IMR-90 (cell line): ENCODE measurements around the gene GATA6. TPM values are rescaled to one million over a fixed set of nuclear protein-coding genes. Genes with fewer than 3 reads are reported as not detected.

Experiments
- ATAC-seq: fragments of 200-7000 bp; cut with Tn5 transposase; 2 replicates; pipeline ENCODE4 v1.9.1; 2020; ENCODE audit warnings: low read depth, mild to moderate bottlenecking, moderate library complexity
- BruUV-seq: library from RNA; stranded (reverse); fragments of 400-500 nt; replicated peaks from 2 replicates; lab custom pipeline; 2021; lab: Mats Ljungman, UMichigan
- CTCF ChIA-PET: fragments of 300-600 bp; formaldehyde crosslinking; extraction: SDS; loops from one replicate; lab custom pipeline; 2021; ENCODE audit warnings: antibody characterized with exemption; lab: Yijun Ruan, JAX
- POLR2A ChIA-PET: fragments of 300-600 bp; sonication (Branson Sonifier 250); formaldehyde crosslinking; loops from one replicate; lab custom pipeline; 2022; ENCODE audit warnings: antibody characterized with exemption; ENCODE audit not compliant: unreplicated experiment; lab: Charles Lee
- DNase-seq: peaks from one replicate; pipeline ENCODE4 v3.0.0; 2013
- H2AFZ ChIP-seq: replicated peaks from 2 replicates; pipeline ENCODE3; 2013; ENCODE audit warnings: low read length, mild to moderate bottlenecking; ENCODE audit not compliant: poor library complexity
- H2AK5ac ChIP-seq: 2 replicates; pipeline ENCODE4 v1.6.1; 2013; ENCODE audit warnings: low read depth, low read length, inconsistent platforms
- H2AK9ac ChIP-seq: replicated peaks from 2 replicates; pipeline ENCODE3; 2013; ENCODE audit warnings: mild to moderate bottlenecking, low read depth, low read length, moderate library complexity; ENCODE audit not compliant: poor library complexity
- H2BK120ac ChIP-seq: 2 replicates; pipeline ENCODE4 v1.6.1; 2013; ENCODE audit warnings: low read depth, low read length, inconsistent platforms
- H2BK15ac ChIP-seq: 3 replicates; pipeline ENCODE4 v1.6.1; 2013; ENCODE audit warnings: low read depth, low read length, inconsistent platforms
- H2BK20ac ChIP-seq: 2 replicates; pipeline ENCODE4 v1.6.1; 2013; ENCODE audit warnings: low read depth, mild to moderate bottlenecking, inconsistent platforms, low read length, moderate library complexity
- H2BK5ac ChIP-seq: 2 replicates; pipeline ENCODE4 v1.6.1; 2013; ENCODE audit warnings: mild to moderate bottlenecking, low read depth, low read length, inconsistent platforms; ENCODE audit not compliant: poor library complexity, severe bottlenecking
- H3K14ac ChIP-seq: replicated peaks from 2 replicates; pipeline ENCODE4 v1.6.1; 2013; ENCODE audit warnings: low read depth, low read length, inconsistent platforms
- H3K18ac ChIP-seq: 2 replicates; pipeline ENCODE4 v1.6.1; 2013; ENCODE audit warnings: low read depth, low read length, control low read depth
- H3K23ac ChIP-seq: 2 replicates; pipeline ENCODE4 v1.6.1; 2013; ENCODE audit warnings: low read depth, low read length, inconsistent platforms
- H3K27ac ChIP-seq: 2 replicates; pipeline ENCODE4 v1.5.1; 2013; ENCODE audit warnings: mild to moderate bottlenecking, control low read depth, low read length; ENCODE audit not compliant: insufficient read depth
- H3K27me3 ChIP-seq: 2 replicates; pipeline ENCODE4 v1.6.1; 2013; ENCODE audit warnings: low read length; ENCODE audit not compliant: control insufficient read depth, insufficient read depth
- H3K36me3 ChIP-seq: 2 replicates; pipeline ENCODE4 v1.6.1; 2013; ENCODE audit warnings: low read length, mixed read lengths; ENCODE audit not compliant: control insufficient read depth, insufficient read depth
- H3K4ac ChIP-seq: 2 replicates; pipeline ENCODE4 v1.6.1; 2013; ENCODE audit warnings: low read depth, low read length, inconsistent platforms
- H3K4me1 ChIP-seq: 2 replicates; pipeline ENCODE4 v1.6.1; 2013; ENCODE audit warnings: low read length, mixed read lengths; ENCODE audit not compliant: control insufficient read depth, insufficient read depth
- H3K4me2 ChIP-seq: 2 replicates; pipeline ENCODE4 v1.6.1; 2013; ENCODE audit warnings: low read depth, mild to moderate bottlenecking, control low read depth, low read length, moderate library complexity
- H3K4me3 ChIP-seq: 2 replicates; pipeline ENCODE4 v1.5.1; 2013; ENCODE audit warnings: low read depth, mild to moderate bottlenecking, control low read depth, low read length, moderate library complexity; ENCODE audit not compliant: insufficient read depth
- H3K56ac ChIP-seq: 2 replicates; pipeline ENCODE4 v1.6.1; 2013; ENCODE audit warnings: low read length, inconsistent platforms; ENCODE audit not compliant: insufficient read depth; ENCODE audit errors: extremely low read depth
- H3K79me1 ChIP-seq, 2 experiments: 2 replicates each; pipeline ENCODE4 v1.6.1; 2013; ENCODE audit warnings: low read length in 2 of 2, inconsistent platforms in 1 of 2, low read depth in 1 of 2
- H3K9ac ChIP-seq: 2 replicates; pipeline ENCODE4 v1.6.1; 2013; ENCODE audit warnings: low read depth, low read length, control low read depth
- H3K9me1 ChIP-seq: 2 replicates; pipeline ENCODE4 v1.6.1; 2013; ENCODE audit warnings: low read length, inconsistent platforms; ENCODE audit not compliant: insufficient read depth
- H3K9me3 ChIP-seq: 2 replicates; pipeline ENCODE4 v1.6.1; 2013; ENCODE audit warnings: low read length; ENCODE audit not compliant: control insufficient read depth, insufficient read depth
- H4K20me1 ChIP-seq: 2 replicates; pipeline ENCODE4 v1.6.1; 2013; ENCODE audit warnings: low read length, inconsistent platforms; ENCODE audit not compliant: insufficient read depth
- H4K5ac ChIP-seq: 2 replicates; pipeline ENCODE4 v1.6.1; 2013; ENCODE audit warnings: mild to moderate bottlenecking, low read depth, low read length, control low read depth
- H4K8ac ChIP-seq, 2 experiments: 2 replicates each; pipeline ENCODE4 v1.6.1; 2013; ENCODE audit warnings: low read depth in 2 of 2, low read length in 2 of 2, control low read depth in 1 of 2, inconsistent platforms in 1 of 2
- H4K91ac ChIP-seq: 2 replicates; pipeline ENCODE4 v1.6.1; 2013; ENCODE audit warnings: low read depth, low read length, inconsistent platforms; ENCODE audit not compliant: insufficient read depth
- BHLHE40 ChIP-seq: fragments of 150-350 bp; IDR thresholded peaks from 2 replicates; pipeline ENCODE4 v1.6.1; 2016; ENCODE audit warnings: mild to moderate bottlenecking, low read depth, low read length
- CEBPB ChIP-seq: IDR thresholded peaks from 2 replicates; pipeline ENCODE4 v1.6.1; 2012; ENCODE audit warnings: low read depth, low read length, improper control_type of control experiment
- CHD1 ChIP-seq: IDR thresholded peaks from 2 replicates; pipeline ENCODE4 v1.6.1; 2012; ENCODE audit warnings: low read depth, low read length, improper control_type of control experiment
- CTCF ChIP-seq: conservative IDR thresholded peaks from 2 replicates; pipeline ENCODE4 v1.5.1; 2012; ENCODE audit warnings: mild to moderate bottlenecking, low read depth, low read length, improper control_type of control experiment
- ELK1 ChIP-seq: fragments of 150-350 bp; IDR thresholded peaks from 2 replicates; pipeline ENCODE4 v1.6.1; 2016; ENCODE audit warnings: low read depth, mild to moderate bottlenecking, low read length, moderate library complexity, borderline replicate concordance
- FOS ChIP-seq: fragments of 150-350 bp; IDR thresholded peaks from 2 replicates; pipeline ENCODE4 v1.6.1; 2016; ENCODE audit warnings: low read depth, low read length
- MAFK ChIP-seq: IDR thresholded peaks from 2 replicates; pipeline ENCODE4 v1.6.1; 2012; ENCODE audit warnings: low read depth, low read length, improper control_type of control experiment
- MAZ ChIP-seq: IDR thresholded peaks from 2 replicates; pipeline ENCODE4 v1.6.1; 2012; ENCODE audit warnings: low read depth, mild to moderate bottlenecking, low read length, improper control_type of control experiment, moderate library complexity, borderline replicate concordance
- MXI1 ChIP-seq: IDR thresholded peaks from 2 replicates; pipeline ENCODE4 v1.6.1; 2012; ENCODE audit warnings: low read depth, mild to moderate bottlenecking, low read length, moderate library complexity, borderline replicate concordance
- NFE2L2 ChIP-seq: fragments of 150-350 bp; IDR thresholded peaks from 2 replicates; pipeline ENCODE4 v1.6.1; 2016; ENCODE audit warnings: low read depth, mild to moderate bottlenecking, low read length
- POLR2A ChIP-seq: IDR thresholded peaks from 2 replicates; pipeline ENCODE4 v1.6.1; 2012; ENCODE audit warnings: mild to moderate bottlenecking, low read depth, low read length
- RAD21 ChIP-seq: IDR thresholded peaks from 2 replicates; pipeline ENCODE4 v1.6.1; 2012; ENCODE audit warnings: low read length, improper control_type of control experiment
- RCOR1 ChIP-seq: IDR thresholded peaks from 2 replicates; pipeline ENCODE4 v1.6.1; 2012; ENCODE audit warnings: mild to moderate bottlenecking, low read length, improper control_type of control experiment; ENCODE audit not compliant: insufficient replicate concordance
- RFX5 ChIP-seq: IDR thresholded peaks from 2 replicates; pipeline ENCODE4 v1.8.0; 2012; ENCODE audit warnings: low read depth, mild to moderate bottlenecking, low read length, moderate library complexity
- SMC3 ChIP-seq: fragments of 150-350 bp; IDR thresholded peaks from 2 replicates; pipeline ENCODE4 v1.6.1; 2016; ENCODE audit warnings: low read depth, mild to moderate bottlenecking, antibody characterized with exemption, low read length, moderate library complexity
- USF2 ChIP-seq: fragments of 150-350 bp; IDR thresholded peaks from 2 replicates; pipeline ENCODE4 v1.6.1; 2017; ENCODE audit warnings: mild to moderate bottlenecking, antibody characterized with exemption, low read length, low read depth
- WGBS, 2 experiments: methylation state at CpG; one replicate each; pipeline versions ENCODE4 v1.1.5 to v1.1.7; 2013; ENCODE audit warnings: missing lambda C conversion rate in 2 of 2; ENCODE audit not compliant: insufficient read length in 1 of 2; ENCODE audit errors: extremely low coverage in 2 of 2; 5-methylcytosine and 5-hydroxymethylcytosine counted together
- dilution Hi-C: fragments of 300-500 bp; cut with HindIII; formaldehyde crosslinking; loops from one replicate; pipeline ENCODE4 v1.14.3; 2018; ENCODE audit warnings: low sequenced_read_pairs; ENCODE audit not compliant: unreplicated experiment
- in situ Hi-C: fragments of 300-500 bp; cut with MboI; formaldehyde crosslinking; loops from 3 replicates; pipeline ENCODE4 v1.14.3; 2019; ENCODE audit warnings: low sequenced_read_pairs, inconsistent platforms, mixed read lengths
- intact Hi-C: fragments of 100-400 bp; cut with micrococcal nuclease; formaldehyde crosslinking; loops from 2 replicates; pipeline ENCODE4 v1.10.0; 2022
- polyA plus RNA-seq, 3 experiments: library from polyadenylated mRNA; depleted of rRNA; stranded (reverse); fragments of >200 nt; gene quantifications; 2 replicates each; pipeline ENCODE4 v1.2.3, GENCODE V29; 2012; ENCODE audit warnings: low replicate concordance in 1 of 3
- total RNA-seq: library from RNA; depleted of rRNA; stranded (reverse); fragments of >200 nt; gene quantifications from 2 replicates; pipeline ENCODE4 v1.2.3, GENCODE V29; 2012

The GATA6 gene
- total and polyA plus RNA-seq, 2 of the 4 experiments (the other 2 are of a cell fraction): 2.5 to 4.0 TPM

DNA sequence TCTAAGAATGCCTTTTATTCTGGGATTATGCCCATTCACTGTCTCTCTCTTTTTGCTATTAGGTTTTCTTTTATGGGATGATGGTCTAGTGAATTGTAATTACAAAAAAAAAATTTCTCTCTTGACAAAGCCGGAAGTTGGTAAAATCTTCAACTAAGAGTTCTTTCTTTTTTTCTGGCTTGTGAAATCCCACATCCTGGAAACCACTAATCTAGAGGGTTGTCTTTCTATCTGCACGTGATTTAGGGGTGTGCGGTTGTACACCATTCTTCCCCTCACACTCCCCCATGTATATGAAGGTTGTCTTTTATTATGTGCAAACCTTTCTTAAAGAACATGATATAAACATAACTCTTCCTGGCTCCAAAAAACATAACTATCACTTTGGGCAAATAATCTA is 52.0 kb downstream of the GATA6 start:
- Histone ChIP-seq H3K18ac (no peak overlapping the region), H3K56ac (no peak overlapping the region), H2AK9ac (no peak overlapping the region), H3K9ac (no peak overlapping the region), H2BK15ac (no peak overlapping the region), H2AK5ac (no peak overlapping the region), H3K36me3 (no peaks in the 10 kb centered on the region), H3K4me2 (no peak overlapping the region), H4K91ac (no peak overlapping the region), H4K5ac (no peak overlapping the region), H3K4me1 (no peaks in the 10 kb centered on the region), H3K79me1 (no peaks in the 10 kb centered on the region), H3K9me3 (no peaks in the 10 kb centered on the region), H3K14ac (no peak overlapping the region), H2AFZ (no peak overlapping the region), H3K9me1 (no peaks in the 10 kb centered on the region), H3K4me3 (no peak overlapping the region), H3K27ac (no peak overlapping the region), H2BK5ac (no peak overlapping the region), H3K23ac (no peak overlapping the region), H2BK20ac (no peak overlapping the region), H3K27me3 (peaks cover 2% of the 10 kb centered on the region; the same call in 1 of the 2 replicates), H4K8ac (no peak overlapping the region), H2BK120ac (no peak overlapping the region), H4K20me1 (no peaks in the 10 kb centered on the region), H3K4ac (no peak overlapping the region)
- intact Hi-C loops: loop anchor here (10.0 kb wide), 1 partner anchor 83 kb away; no protein-coding TSS in a partner anchor
- TF ChIP-seq RCOR1: no peak
- TF ChIP-seq MAZ: no peak
- no peak for TF ChIP-seq CEBPB
- no peak for TF ChIP-seq CHD1
- TF ChIP-seq RFX5: no peak
- TF ChIP-seq NFE2L2: no peak
- TF ChIP-seq BHLHE40: no peak
- no peak for TF ChIP-seq ELK1
- TF ChIP-seq MXI1: no peak
- no peak for TF ChIP-seq POLR2A
- no peak for TF ChIP-seq SMC3
- no peak for TF ChIP-seq MAFK
- TF ChIP-seq CTCF: no peak
- TF ChIP-seq FOS: no peak
- TF ChIP-seq USF2: no peak
- TF ChIP-seq RAD21: no peak
- no peak for DNase-seq
- ChIA-PET CTCF (no interaction called here), POLR2A (no interaction called here)
- no peak for ATAC-seq
- in situ Hi-C loops: no loop called here
- no CpG with 5 or more reads among the region's 3 CpGs for WGBS, 2 experiments
- dilution Hi-C loops: no loop called here
- BruUV-seq: no TSS peak
